ENCODE measurements around the gene GPN2. TPM values are rescaled to one million over a fixed set of nuclear protein-coding genes. Genes with fewer than 3 reads are reported as not detected.

The GPN2 gene
- total and polyA plus RNA-seq, 9 of the 15 experiments (the other 6 are each of a cell fraction or from before 2014, with no cell fraction given), result 9.9 to 58.8 (median 20.4) TPM

DNA sequence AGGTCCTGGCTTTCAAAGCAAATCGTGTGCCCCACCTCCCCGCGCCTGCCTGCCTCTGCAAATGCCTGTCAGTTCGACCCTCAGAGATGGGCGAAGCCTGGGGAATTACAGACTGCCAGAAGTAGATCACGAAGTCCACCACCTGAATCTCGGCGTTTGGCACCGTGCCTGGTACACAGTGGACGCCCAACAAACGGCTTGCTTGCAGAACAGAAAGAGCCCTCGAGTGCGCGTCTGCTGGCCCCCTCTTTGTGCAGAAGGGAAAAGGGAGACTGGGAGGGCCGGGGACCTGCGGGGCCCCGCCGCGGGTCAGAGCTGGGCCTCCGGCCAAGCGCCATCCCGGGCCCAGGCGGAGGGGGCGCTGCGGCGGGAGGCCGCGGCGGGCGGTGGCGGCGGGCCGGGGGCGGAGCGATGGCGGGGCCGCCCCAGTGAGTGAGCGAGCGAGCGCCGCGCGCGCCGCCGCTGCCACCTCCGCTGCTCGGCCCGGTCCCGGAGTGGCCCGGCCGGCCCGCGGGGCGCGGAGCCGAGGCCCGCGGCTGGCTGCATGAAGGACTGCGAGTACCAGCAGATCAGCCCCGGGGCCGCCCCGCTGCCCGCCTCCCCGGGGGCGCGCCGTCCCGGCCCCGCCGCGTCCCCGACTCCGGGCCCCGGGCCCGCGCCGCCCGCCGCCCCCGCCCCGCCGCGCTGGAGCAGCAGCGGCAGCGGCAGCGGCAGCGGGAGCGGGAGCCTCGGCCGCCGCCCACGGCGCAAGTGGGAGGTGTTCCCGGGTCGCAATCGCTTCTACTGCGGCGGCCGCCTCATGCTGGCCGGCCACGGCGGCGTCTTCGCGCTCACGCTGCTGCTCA is 63.6 kb downstream of the GPN2 start, which contains the start of gene ZDHHC18 (continued):
- TF ChIP-seq, protein P1, sequence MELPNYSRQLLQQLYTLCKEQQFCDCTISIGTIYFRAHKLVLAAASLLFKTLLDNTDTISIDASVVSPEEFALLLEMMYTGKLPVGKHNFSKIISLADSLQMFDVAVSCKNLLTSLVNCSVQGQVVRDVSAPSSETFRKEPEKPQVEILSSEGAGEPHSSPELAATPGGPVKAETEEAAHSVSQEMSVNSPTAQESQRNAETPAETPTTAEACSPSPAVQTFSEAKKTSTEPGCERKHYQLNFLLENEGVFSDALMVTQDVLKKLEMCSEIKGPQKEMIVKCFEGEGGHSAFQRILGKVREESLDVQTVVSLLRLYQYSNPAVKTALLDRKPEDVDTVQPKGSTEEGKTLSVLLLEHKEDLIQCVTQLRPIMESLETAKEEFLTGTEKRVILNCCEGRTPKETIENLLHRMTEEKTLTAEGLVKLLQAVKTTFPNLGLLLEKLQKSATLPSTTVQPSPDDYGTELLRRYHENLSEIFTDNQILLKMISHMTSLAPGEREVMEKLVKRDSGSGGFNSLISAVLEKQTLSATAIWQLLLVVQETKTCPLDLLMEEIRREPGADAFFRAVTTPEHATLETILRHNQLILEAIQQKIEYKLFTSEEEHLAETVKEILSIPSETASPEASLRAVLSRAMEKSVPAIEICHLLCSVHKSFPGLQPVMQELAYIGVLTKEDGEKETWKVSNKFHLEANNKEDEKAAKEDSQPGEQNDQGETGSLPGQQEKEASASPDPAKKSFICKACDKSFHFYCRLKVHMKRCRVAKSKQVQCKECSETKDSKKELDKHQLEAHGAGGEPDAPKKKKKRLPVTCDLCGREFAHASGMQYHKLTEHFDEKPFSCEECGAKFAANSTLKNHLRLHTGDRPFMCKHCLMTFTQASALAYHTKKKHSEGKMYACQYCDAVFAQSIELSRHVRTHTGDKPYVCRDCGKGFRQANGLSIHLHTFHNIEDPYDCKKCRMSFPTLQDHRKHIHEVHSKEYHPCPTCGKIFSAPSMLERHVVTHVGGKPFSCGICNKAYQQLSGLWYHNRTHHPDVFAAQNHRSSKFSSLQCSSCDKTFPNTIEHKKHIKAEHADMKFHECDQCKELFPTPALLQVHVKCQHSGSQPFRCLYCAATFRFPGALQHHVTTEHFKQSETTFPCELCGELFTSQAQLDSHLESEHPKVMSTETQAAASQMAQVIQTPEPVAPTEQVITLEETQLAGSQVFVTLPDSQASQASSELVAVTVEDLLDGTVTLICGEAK (IDR thresholded peaks at IDR 0.05), result peak; percentile 55
- TF ChIP-seq, protein P1 (CRISPR knock-in tag; IDR thresholded peaks at IDR 0.05), result no peak
- TF ChIP-seq, protein P2, sequence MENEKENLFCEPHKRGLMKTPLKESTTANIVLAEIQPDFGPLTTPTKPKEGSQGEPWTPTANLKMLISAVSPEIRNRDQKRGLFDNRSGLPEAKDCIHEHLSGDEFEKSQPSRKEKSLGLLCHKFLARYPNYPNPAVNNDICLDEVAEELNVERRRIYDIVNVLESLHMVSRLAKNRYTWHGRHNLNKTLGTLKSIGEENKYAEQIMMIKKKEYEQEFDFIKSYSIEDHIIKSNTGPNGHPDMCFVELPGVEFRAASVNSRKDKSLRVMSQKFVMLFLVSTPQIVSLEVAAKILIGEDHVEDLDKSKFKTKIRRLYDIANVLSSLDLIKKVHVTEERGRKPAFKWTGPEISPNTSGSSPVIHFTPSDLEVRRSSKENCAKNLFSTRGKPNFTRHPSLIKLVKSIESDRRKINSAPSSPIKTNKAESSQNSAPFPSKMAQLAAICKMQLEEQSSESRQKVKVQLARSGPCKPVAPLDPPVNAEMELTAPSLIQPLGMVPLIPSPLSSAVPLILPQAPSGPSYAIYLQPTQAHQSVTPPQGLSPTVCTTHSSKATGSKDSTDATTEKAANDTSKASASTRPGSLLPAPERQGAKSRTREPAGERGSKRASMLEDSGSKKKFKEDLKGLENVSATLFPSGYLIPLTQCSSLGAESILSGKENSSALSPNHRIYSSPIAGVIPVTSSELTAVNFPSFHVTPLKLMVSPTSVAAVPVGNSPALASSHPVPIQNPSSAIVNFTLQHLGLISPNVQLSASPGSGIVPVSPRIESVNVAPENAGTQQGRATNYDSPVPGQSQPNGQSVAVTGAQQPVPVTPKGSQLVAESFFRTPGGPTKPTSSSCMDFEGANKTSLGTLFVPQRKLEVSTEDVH (IDR thresholded peaks at IDR 0.05; ENCODE audit: low read depth, partially characterized antibody), result no peak
- no peak for TF ChIP-seq ZKSCAN8 (CRISPR knock-in tag; IDR thresholded peaks at IDR 0.05)
- TF ChIP-seq, protein P3, sequence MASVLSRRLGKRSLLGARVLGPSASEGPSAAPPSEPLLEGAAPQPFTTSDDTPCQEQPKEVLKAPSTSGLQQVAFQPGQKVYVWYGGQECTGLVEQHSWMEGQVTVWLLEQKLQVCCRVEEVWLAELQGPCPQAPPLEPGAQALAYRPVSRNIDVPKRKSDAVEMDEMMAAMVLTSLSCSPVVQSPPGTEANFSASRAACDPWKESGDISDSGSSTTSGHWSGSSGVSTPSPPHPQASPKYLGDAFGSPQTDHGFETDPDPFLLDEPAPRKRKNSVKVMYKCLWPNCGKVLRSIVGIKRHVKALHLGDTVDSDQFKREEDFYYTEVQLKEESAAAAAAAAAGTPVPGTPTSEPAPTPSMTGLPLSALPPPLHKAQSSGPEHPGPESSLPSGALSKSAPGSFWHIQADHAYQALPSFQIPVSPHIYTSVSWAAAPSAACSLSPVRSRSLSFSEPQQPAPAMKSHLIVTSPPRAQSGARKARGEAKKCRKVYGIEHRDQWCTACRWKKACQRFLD (CRISPR knock-in tag; IDR thresholded peaks at IDR 0.05), result no peak
- peak; percentile 93 for TF ChIP-seq NFIC (IDR thresholded peaks at IDR 0.05)
- TF ChIP-seq, protein P4, sequence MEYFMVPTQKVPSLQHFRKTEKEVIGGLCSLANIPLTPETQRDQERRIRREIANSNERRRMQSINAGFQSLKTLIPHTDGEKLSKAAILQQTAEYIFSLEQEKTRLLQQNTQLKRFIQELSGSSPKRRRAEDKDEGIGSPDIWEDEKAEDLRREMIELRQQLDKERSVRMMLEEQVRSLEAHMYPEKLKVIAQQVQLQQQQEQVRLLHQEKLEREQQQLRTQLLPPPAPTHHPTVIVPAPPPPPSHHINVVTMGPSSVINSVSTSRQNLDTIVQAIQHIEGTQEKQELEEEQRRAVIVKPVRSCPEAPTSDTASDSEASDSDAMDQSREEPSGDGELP (CRISPR knock-in tag; IDR thresholded peaks at IDR 0.05; ENCODE audit: borderline replicate concordance), result peak; percentile 16; the same call in 1 of the 2 replicates
- TF ChIP-seq, protein P5, sequence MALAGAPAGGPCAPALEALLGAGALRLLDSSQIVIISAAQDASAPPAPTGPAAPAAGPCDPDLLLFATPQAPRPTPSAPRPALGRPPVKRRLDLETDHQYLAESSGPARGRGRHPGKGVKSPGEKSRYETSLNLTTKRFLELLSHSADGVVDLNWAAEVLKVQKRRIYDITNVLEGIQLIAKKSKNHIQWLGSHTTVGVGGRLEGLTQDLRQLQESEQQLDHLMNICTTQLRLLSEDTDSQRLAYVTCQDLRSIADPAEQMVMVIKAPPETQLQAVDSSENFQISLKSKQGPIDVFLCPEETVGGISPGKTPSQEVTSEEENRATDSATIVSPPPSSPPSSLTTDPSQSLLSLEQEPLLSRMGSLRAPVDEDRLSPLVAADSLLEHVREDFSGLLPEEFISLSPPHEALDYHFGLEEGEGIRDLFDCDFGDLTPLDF (CRISPR knock-in tag; IDR thresholded peaks at IDR 0.05), result no peak
- peak; percentile 84 for TF ChIP-seq CXXC5 (CRISPR knock-in tag; IDR thresholded peaks at IDR 0.05)

All from K562 (cell line).